HepG2 (cell line): Measurements from ENCODE around the gene TBL2. TPM values are rescaled to one million over a fixed set of nuclear protein-coding genes. Genes with fewer than 3 reads are reported as not detected.
A peak's percentile ranks its signal among the peaks of the same experiment; 100 is the strongest.

ENCODE experiments used
- BCL6 ChIP-seq: IDR thresholded peaks from 2 replicates; pipeline ENCODE4 v1.6.1; 2016; ENCODE audit warnings: missing genetic modification reagents, missing compliant biosample characterization
- BRCA1 ChIP-seq: sonication (generic); formaldehyde crosslinking; IDR thresholded peaks from 2 replicates; pipeline ENCODE4 v1.4.0; 2020; ENCODE audit warnings: missing genetic modification reagents
- CENPT ChIP-seq: sonication (generic); formaldehyde crosslinking; IDR thresholded peaks from 2 replicates; pipeline ENCODE4 v1.8.0; 2022; ENCODE audit warnings: low read depth, mild to moderate bottlenecking, moderate library complexity, missing genetic modification reagents
- CHCHD3 ChIP-seq: sonication (generic); formaldehyde crosslinking; IDR thresholded peaks from 2 replicates; pipeline ENCODE4 v1.8.0; 2022; ENCODE audit warnings: mild to moderate bottlenecking, missing genetic modification reagents, moderate library complexity
- FLYWCH1 ChIP-seq: sonication (generic); formaldehyde crosslinking; IDR thresholded peaks from 2 replicates; pipeline ENCODE4 v1.8.1; 2023; ENCODE audit warnings: mild to moderate bottlenecking, missing genetic modification reagents
- FOSL2 ChIP-seq: sonication (generic); formaldehyde crosslinking; IDR thresholded peaks from 2 replicates; pipeline ENCODE4 v1.4.0; 2020; ENCODE audit warnings: missing genetic modification reagents
- GTF3A ChIP-seq: sonication (generic); formaldehyde crosslinking; conservative IDR thresholded peaks from 2 replicates; pipeline ENCODE4 v1.4.0; 2020; ENCODE audit warnings: mild to moderate bottlenecking, missing genetic modification reagents
- HMG20A ChIP-seq: IDR thresholded peaks from 2 replicates; pipeline ENCODE4 v1.6.1; 2016; ENCODE audit warnings: borderline replicate concordance
- HNF4A ChIP-seq: sonication (generic); formaldehyde crosslinking; IDR thresholded peaks from 2 replicates; pipeline ENCODE4 v1.4.0; 2020; ENCODE audit warnings: missing genetic modification reagents
- MYC ChIP-seq: sonication (generic); formaldehyde crosslinking; IDR thresholded peaks from 2 replicates; pipeline ENCODE4 v1.9.0; 2021; ENCODE audit warnings: missing genetic modification reagents, borderline replicate concordance
- NCOA5 ChIP-seq: sonication (generic); formaldehyde crosslinking; IDR thresholded peaks from 2 replicates; pipeline ENCODE4 v1.4.0; 2020; ENCODE audit warnings: missing genetic modification reagents
- RFX3 ChIP-seq: IDR thresholded peaks from 2 replicates; pipeline ENCODE4 v1.6.1; 2016; ENCODE audit warnings: missing biosample characterization, missing genetic modification reagents
- SMAD1 ChIP-seq: sonication (generic); formaldehyde crosslinking; IDR thresholded peaks from 2 replicates; pipeline ENCODE4 v1.4.0; 2020; ENCODE audit warnings: missing genetic modification reagents, low read depth, mild to moderate bottlenecking, borderline replicate concordance
- SP4 ChIP-seq: sonication (generic); formaldehyde crosslinking; IDR thresholded peaks from 2 replicates; pipeline ENCODE4 v1.8.1; 2023; ENCODE audit warnings: mild to moderate bottlenecking, missing genetic modification reagents
- TP53 ChIP-seq: sonication (generic); formaldehyde crosslinking; conservative IDR thresholded peaks from 2 replicates; pipeline ENCODE4 v1.4.0; 2020; ENCODE audit warnings: missing genetic modification reagents
- ZNF20 ChIP-seq: sonication (generic); formaldehyde crosslinking; IDR thresholded peaks from 2 replicates; pipeline ENCODE4 v1.4.0; 2020; ENCODE audit warnings: mild to moderate bottlenecking, moderate library complexity, missing genetic modification reagents
- ZNF263 ChIP-seq: sonication (generic); formaldehyde crosslinking; IDR thresholded peaks from 2 replicates; pipeline ENCODE4 v1.4.0; 2020; ENCODE audit warnings: missing genetic modification reagents
- ZNF264 ChIP-seq: sonication (generic); formaldehyde crosslinking; IDR thresholded peaks from 2 replicates; pipeline ENCODE4 v1.4.0; 2020; ENCODE audit warnings: missing genetic modification reagents
- ZNF333 ChIP-seq: sonication (generic); formaldehyde crosslinking; IDR thresholded peaks from 2 replicates; pipeline ENCODE4 v1.4.0; 2020; ENCODE audit warnings: mild to moderate bottlenecking, missing genetic modification reagents, borderline replicate concordance
- ZNF547 ChIP-seq: sonication (generic); formaldehyde crosslinking; IDR thresholded peaks from 2 replicates; pipeline ENCODE4 v1.5.1; 2020; ENCODE audit warnings: mild to moderate bottlenecking, missing genetic modification reagents
- polyA plus RNA-seq, 8 experiments: library from polyadenylated mRNA; depleted of rRNA in 3 of 8; stranded (reverse) in 7 of 8; unstranded in 1 of 8; fragments of >200 nt; fragmentation: Illumina TruSeq in 4 of 8; extraction: Trizol in 4 of 8; gene quantifications; 2 replicates each; pipeline versions ENCODE4 v1.2.1 to v1.2.3, GENCODE V29; 2011 to 2016; ENCODE audit warnings: low read depth in 4 of 8, missing spikeins in 1 of 8, mixed read lengths in 1 of 8; ENCODE audit not compliant: insufficient read depth in 1 of 8
- total RNA-seq, 5 experiments: library from RNA; depleted of rRNA; stranded (reverse); fragments of >200 nt; fragmentation: Illumina TruSeq; extraction: Trizol; gene quantifications; 2 replicates each; pipeline ENCODE4 v1.2.3, GENCODE V29; 2016; ENCODE audit warnings: low read depth in 1 of 5
- TF ChIP-seq, protein P1 (sequence below): sonication (generic); formaldehyde crosslinking; IDR thresholded peaks from 2 replicates; pipeline ENCODE4 v1.5.0; 2020; ENCODE audit warnings: mild to moderate bottlenecking, missing genetic modification reagents
- TF ChIP-seq, protein P2 (sequence below): IDR thresholded peaks from 2 replicates; pipeline ENCODE4 v1.6.1; 2016; ENCODE audit warnings: missing compliant biosample characterization, missing genetic modification reagents, borderline replicate concordance
- TF ChIP-seq, protein P3 (sequence below): sonication (generic); formaldehyde crosslinking; conservative IDR thresholded peaks from 2 replicates; pipeline ENCODE4 v1.8.0; 2022; ENCODE audit warnings: mild to moderate bottlenecking, moderate library complexity, missing genetic modification reagents
- TF ChIP-seq, protein P4 (sequence below): sonication (generic); formaldehyde crosslinking; IDR thresholded peaks from 2 replicates; pipeline ENCODE4 v1.5.1; 2020; ENCODE audit warnings: missing genetic modification reagents, mild to moderate bottlenecking, borderline replicate concordance

The TBL2 gene
- total and polyA plus RNA-seq, 2 of the 13 experiments (the other 11 are each of a cell fraction or from before 2014, with no cell fraction given) = 43.4 to 47.2 TPM

DNA sequence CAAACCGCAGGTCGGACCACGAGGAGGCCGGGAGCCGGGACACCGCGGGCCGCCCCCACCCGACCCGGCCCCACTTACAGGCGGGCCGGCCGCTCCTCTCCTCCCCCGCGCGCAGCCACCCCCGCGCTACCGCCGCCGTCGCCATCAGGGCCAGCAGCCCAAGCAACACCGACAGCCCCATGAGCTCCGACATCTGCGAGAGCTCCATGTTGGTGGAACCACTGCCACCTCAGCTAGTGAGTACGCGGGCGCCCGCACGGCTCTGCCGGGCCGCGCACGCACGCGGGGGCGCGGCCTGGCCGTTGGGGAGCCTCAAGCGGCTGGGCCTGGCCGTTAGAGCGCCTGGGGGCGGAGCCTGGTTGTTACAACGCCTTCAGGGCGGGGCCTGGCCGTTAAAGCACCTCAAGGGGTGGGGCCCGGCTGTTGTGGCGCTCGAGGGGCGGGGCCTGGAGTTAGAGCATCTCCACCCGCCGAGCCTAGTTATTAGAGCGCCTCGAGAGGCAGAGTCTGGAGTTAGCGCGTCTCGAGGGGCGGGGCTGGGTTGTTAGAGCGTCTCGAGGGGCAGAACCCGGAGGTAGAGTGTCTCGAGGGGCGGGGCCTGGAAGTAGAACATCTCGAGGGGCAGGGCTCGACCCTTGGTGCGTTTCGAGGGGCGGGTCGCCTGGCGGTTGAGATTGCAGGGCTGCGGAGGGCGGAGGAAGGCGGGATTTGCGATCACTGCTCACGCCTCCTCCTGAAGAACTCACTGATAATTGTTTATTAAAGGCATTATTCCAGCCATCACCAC, at the start of gene TBL2 (continued):
- TF ChIP-seq NCOA5 (CRISPR knock-in tag) = no peak
- TF ChIP-seq CHCHD3 (CRISPR knock-in tag) = no peak; the same call in 1 of the 2 replicates
- peak; percentile 65; the same call in 1 of the 2 replicates for TF ChIP-seq ZNF547
- TF ChIP-seq CENPT (CRISPR knock-in tag) = no peak
- peak; percentile 0; the same call in 1 of the 2 replicates for TF ChIP-seq SMAD1 (CRISPR knock-in tag)
- TF ChIP-seq SP4 = peak; percentile 95
- no peak for TF ChIP-seq HNF4A (CRISPR knock-in tag)
- TF ChIP-seq BRCA1 (CRISPR knock-in tag) = no peak
- no peak; the same call in 1 of the 2 replicates for TF ChIP-seq ZNF333 (CRISPR knock-in tag)
- no peak for TF ChIP-seq HMG20A
- TF ChIP-seq GTF3A = no peak
- no peak for TF ChIP-seq ZNF263 (CRISPR knock-in tag)
- no peak for TF ChIP-seq ZNF264 (CRISPR knock-in tag)
- TF ChIP-seq, protein P1, sequence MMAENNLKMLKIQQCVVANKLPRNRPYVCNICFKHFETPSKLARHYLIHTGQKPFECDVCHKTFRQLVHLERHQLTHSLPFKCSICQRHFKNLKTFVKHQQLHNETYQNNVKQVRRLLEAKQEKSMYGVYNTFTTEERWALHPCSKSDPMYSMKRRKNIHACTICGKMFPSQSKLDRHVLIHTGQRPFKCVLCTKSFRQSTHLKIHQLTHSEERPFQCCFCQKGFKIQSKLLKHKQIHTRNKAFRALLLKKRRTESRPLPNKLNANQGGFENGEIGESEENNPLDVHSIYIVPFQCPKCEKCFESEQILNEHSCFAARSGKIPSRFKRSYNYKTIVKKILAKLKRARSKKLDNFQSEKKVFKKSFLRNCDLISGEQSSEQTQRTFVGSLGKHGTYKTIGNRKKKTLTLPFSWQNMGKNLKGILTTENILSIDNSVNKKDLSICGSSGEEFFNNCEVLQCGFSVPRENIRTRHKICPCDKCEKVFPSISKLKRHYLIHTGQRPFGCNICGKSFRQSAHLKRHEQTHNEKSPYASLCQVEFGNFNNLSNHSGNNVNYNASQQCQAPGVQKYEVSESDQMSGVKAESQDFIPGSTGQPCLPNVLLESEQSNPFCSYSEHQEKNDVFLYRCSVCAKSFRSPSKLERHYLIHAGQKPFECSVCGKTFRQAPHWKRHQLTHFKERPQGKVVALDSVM (CRISPR knock-in tag) = no peak; the same call in 1 of the 2 replicates
- TF ChIP-seq MYC (CRISPR knock-in tag) = peak; percentile 58; the same call in 1 of the 2 replicates
- TF ChIP-seq, protein P2, sequence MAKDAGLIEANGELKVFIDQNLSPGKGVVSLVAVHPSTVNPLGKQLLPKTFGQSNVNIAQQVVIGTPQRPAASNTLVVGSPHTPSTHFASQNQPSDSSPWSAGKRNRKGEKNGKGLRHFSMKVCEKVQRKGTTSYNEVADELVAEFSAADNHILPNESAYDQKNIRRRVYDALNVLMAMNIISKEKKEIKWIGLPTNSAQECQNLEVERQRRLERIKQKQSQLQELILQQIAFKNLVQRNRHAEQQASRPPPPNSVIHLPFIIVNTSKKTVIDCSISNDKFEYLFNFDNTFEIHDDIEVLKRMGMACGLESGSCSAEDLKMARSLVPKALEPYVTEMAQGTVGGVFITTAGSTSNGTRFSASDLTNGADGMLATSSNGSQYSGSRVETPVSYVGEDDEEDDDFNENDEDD (CRISPR knock-in tag) = 0 out of 2 replicates have a peak, but pooled peaks have one; percentile 41
- no peak for TF ChIP-seq TP53
- TF ChIP-seq FOSL2 (CRISPR knock-in tag) = no peak
- TF ChIP-seq, protein P3, sequence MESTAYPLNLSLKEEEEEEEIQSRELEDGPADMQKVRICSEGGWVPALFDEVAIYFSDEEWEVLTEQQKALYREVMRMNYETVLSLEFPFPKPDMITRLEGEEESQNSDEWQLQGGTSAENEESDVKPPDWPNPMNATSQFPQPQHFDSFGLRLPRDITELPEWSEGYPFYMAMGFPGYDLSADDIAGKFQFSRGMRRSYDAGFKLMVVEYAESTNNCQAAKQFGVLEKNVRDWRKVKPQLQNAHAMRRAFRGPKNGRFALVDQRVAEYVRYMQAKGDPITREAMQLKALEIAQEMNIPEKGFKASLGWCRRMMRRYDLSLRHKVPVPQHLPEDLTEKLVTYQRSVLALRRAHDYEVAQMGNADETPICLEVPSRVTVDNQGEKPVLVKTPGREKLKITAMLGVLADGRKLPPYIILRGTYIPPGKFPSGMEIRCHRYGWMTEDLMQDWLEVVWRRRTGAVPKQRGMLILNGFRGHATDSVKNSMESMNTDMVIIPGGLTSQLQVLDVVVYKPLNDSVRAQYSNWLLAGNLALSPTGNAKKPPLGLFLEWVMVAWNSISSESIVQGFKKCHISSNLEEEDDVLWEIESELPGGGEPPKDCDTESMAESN = peak; percentile 45
- no peak for TF ChIP-seq BCL6 (CRISPR knock-in tag)
- TF ChIP-seq ZNF20 = no peak
- TF ChIP-seq, protein P4, sequence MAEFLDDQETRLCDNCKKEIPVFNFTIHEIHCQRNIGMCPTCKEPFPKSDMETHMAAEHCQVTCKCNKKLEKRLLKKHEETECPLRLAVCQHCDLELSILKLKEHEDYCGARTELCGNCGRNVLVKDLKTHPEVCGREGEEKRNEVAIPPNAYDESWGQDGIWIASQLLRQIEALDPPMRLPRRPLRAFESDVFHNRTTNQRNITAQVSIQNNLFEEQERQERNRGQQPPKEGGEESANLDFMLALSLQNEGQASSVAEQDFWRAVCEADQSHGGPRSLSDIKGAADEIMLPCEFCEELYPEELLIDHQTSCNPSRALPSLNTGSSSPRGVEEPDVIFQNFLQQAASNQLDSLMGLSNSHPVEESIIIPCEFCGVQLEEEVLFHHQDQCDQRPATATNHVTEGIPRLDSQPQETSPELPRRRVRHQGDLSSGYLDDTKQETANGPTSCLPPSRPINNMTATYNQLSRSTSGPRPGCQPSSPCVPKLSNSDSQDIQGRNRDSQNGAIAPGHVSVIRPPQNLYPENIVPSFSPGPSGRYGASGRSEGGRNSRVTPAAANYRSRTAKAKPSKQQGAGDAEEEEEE = no peak
- TF ChIP-seq FLYWCH1 (CRISPR knock-in tag) = 0 out of 2 replicates have a peak, but pooled peaks have one; percentile 46
- TF ChIP-seq RFX3 (CRISPR knock-in tag) = no peak
